HUES48 (cell line): ENCODE results near the gene ATP5PD.
"Not testable (repeated sequence)": the region's sequence is repeated elsewhere in the genome, so short reads cannot be mapped to it uniquely, and the experiment has no call there.

Source experiments
- H3K27ac ChIP-seq: one replicate; pipeline ENCODE4 v1.7.0; 2013; ENCODE audit warnings: low read depth, low read length, inconsistent platforms
- H3K27me3 ChIP-seq: 2 replicates; pipeline ENCODE4 v1.6.1; 2013; ENCODE audit warnings: mild to moderate bottlenecking, low read length; ENCODE audit not compliant: control insufficient read depth, insufficient read depth
- H3K36me3 ChIP-seq: 2 replicates; pipeline ENCODE4 v1.6.1; 2013; ENCODE audit warnings: low read length; ENCODE audit not compliant: control insufficient read depth, insufficient read depth
- H3K4me1 ChIP-seq: 2 replicates; pipeline ENCODE4 v1.6.1; 2013; ENCODE audit warnings: mild to moderate bottlenecking, low read length; ENCODE audit not compliant: control insufficient read depth, insufficient read depth
- H3K4me3 ChIP-seq: 2 replicates; pipeline ENCODE4 v1.5.1; 2013; ENCODE audit warnings: mild to moderate bottlenecking, low read depth, low read length
- H3K9ac ChIP-seq: 2 replicates; pipeline ENCODE4 v1.6.1; 2013; ENCODE audit warnings: mild to moderate bottlenecking, low read depth, low read length, moderate library complexity
- H3K9me3 ChIP-seq: 2 replicates; pipeline ENCODE4 v1.6.1; 2013; ENCODE audit warnings: low read length; ENCODE audit not compliant: control insufficient read depth, insufficient read depth

Gene ATP5PD

GRCh38 chr17:75047398-75048098 lies 779 bp upstream of the ATP5PD start:
- no peaks in the 10 kb centered on the region for H3K27me3 ChIP-seq
- H3K4me1 ChIP-seq: peaks cover 26% of the 10 kb centered on the region
- H3K9ac ChIP-seq: peak overlapping the region; percentile 69; the same call in 1 of the 2 replicates
- H3K4me3 ChIP-seq: peak overlapping the region; percentile 89
- H3K9me3 ChIP-seq: no peaks in the 10 kb centered on the region
- peaks cover 31% of the 10 kb centered on the region for H3K36me3 ChIP-seq
- peak overlapping the region; percentile 68 for H3K27ac ChIP-seq

- Histone ChIP-seq H3K36me3 (peaks cover 34% of the 10 kb centered on the region), H3K4me1 (peaks cover 35% of the 10 kb centered on the region), H3K9ac (peak overlapping the region; percentile 87), H3K27ac (peak overlapping the region; percentile 96), H3K4me3 (peak overlapping the region; percentile 89)
- H3K9me3 ChIP-seq, H3K27me3 ChIP-seq: not testable (repeated sequence)
Measured at GRCh38 chr17:75045946-75046406, 793 bp downstream of the ATP5PD start.

GRCh38 chr17:75044716-75045115 lies 2.1 kb downstream of the ATP5PD start:
- H3K9ac ChIP-seq: no peak overlapping the region; the same call in 1 of the 2 replicates
- H3K27me3 ChIP-seq: no peaks in the 10 kb centered on the region
- peaks cover 35% of the 10 kb centered on the region for H3K4me1 ChIP-seq
- H3K27ac ChIP-seq: peak overlapping the region; percentile 96
- H3K36me3 ChIP-seq: peaks cover 36% of the 10 kb centered on the region
- H3K9me3 ChIP-seq: no peaks in the 10 kb centered on the region
- H3K4me3 ChIP-seq: peak overlapping the region; percentile 89

- peak overlapping the region; percentile 33 for H3K27ac ChIP-seq
Measured at GRCh38 chr17:75043789-75044188, 3.0 kb downstream of the ATP5PD start.

GRCh38 chr17:75041656-75042280 lies 5.0 kb downstream of the ATP5PD start:
- H3K27ac ChIP-seq: peak overlapping the region; percentile 77
- H3K27me3 ChIP-seq: no peaks in the 10 kb centered on the region
- peaks cover 50% of the 10 kb centered on the region for H3K36me3 ChIP-seq
- peaks cover 27% of the 10 kb centered on the region for H3K4me1 ChIP-seq
- H3K4me3 ChIP-seq: no peak overlapping the region
- no peaks in the 10 kb centered on the region for H3K9me3 ChIP-seq
- H3K9ac ChIP-seq: no peak overlapping the region; the same call in 1 of the 2 replicates

More at GRCh38 chr17:75043789-75044188, 3.0 kb downstream of the ATP5PD start:
- not testable (repeated sequence) for H3K27me3 ChIP-seq, H3K4me3 ChIP-seq, H3K9me3 ChIP-seq, H3K9ac ChIP-seq
- Histone ChIP-seq H3K36me3 (peaks cover 36% of the 10 kb centered on the region), H3K4me1 (peaks cover 35% of the 10 kb centered on the region)

GRCh38 chr17:75039238-75039637 lies 7.5 kb downstream of the ATP5PD start:
- Histone ChIP-seq H3K9me3 (no peaks in the 10 kb centered on the region), H3K4me1 (peaks cover 21% of the 10 kb centered on the region; the same call in 1 of the 2 replicates), H3K36me3 (peaks cover 50% of the 10 kb centered on the region), H3K27me3 (no peaks in the 10 kb centered on the region), H3K4me3 (no peak overlapping the region), H3K9ac (no peak overlapping the region), H3K27ac (no peak overlapping the region)

GRCh38 chr17:75036643-75037268 lies 10.0 kb downstream of the ATP5PD start:
- no peaks in the 10 kb centered on the region for H3K27me3 ChIP-seq
- H3K27ac ChIP-seq: peak overlapping the region; percentile 14
- no peaks in the 10 kb centered on the region for H3K9me3 ChIP-seq
- no peak overlapping the region for H3K4me3 ChIP-seq
- peaks cover 2% of the 10 kb centered on the region; the same call in 1 of the 2 replicates for H3K4me1 ChIP-seq
- no peak overlapping the region for H3K9ac ChIP-seq
- H3K36me3 ChIP-seq: peaks cover 42% of the 10 kb centered on the region

GRCh38 chr17:75034236-75034908 lies 12.4 kb downstream of the ATP5PD start:
- Histone ChIP-seq H3K27ac (peak overlapping the region; percentile 90), H3K36me3 (peaks cover 19% of the 10 kb centered on the region), H3K27me3 (no peaks in the 10 kb centered on the region), H3K4me1 (no peaks in the 10 kb centered on the region), H3K4me3 (peak overlapping the region; percentile 80), H3K9ac (peak overlapping the region; percentile 96), H3K9me3 (peaks cover 11% of the 10 kb centered on the region)

GRCh38 chr17:75033346-75034235 lies 13.2 kb downstream of the ATP5PD start:
- Histone ChIP-seq H3K4me1 (no peaks in the 10 kb centered on the region), H3K9me3 (peaks cover 11% of the 10 kb centered on the region), H3K27ac (peak overlapping the region; percentile 90), H3K4me3 (peak overlapping the region; percentile 80), H3K27me3 (no peaks in the 10 kb centered on the region), H3K36me3 (peaks cover 11% of the 10 kb centered on the region), H3K9ac (peak overlapping the region; percentile 63)

GRCh38 chr17:75032720-75033280 lies 14.0 kb downstream of the ATP5PD start:
- Histone ChIP-seq H3K9me3 (peaks cover 11% of the 10 kb centered on the region), H3K36me3 (peaks cover 5% of the 10 kb centered on the region; the same call in 1 of the 2 replicates), H3K27ac (no peak overlapping the region), H3K9ac (no peak overlapping the region), H3K27me3 (no peaks in the 10 kb centered on the region), H3K4me1 (no peaks in the 10 kb centered on the region), H3K4me3 (peak overlapping the region; percentile 80)
